ENCODE results near the gene PTPRR.

The PTPRR gene

GRCh38 chr12:70661466-70662161 lies 258.9 kb downstream of the PTPRR start:
- Histone ChIP-seq H3K4me1 (ENCODE audit: control insufficient read depth, insufficient read depth, low read length) (peaks cover 37% of the 10 kb centered on the region), H3K9me3 (ENCODE audit: control insufficient read depth, insufficient read depth, low read length) (no peaks in the 10 kb centered on the region), H3K27ac (ENCODE audit: low read depth, low read length) (peak overlapping the region; percentile 35), H3K27me3 (ENCODE audit: control insufficient read depth, insufficient read depth, low read length) (no peaks in the 10 kb centered on the region), H3K9ac (ENCODE audit: low read depth, low read length) (no peak overlapping the region), H3K4me3 (ENCODE audit: low read depth, low read length) (no peak overlapping the region; the same call in 1 of the 2 replicates), H3K36me3 (ENCODE audit: control insufficient read depth, insufficient read depth, low read length) (no peaks in the 10 kb centered on the region)

DNA sequence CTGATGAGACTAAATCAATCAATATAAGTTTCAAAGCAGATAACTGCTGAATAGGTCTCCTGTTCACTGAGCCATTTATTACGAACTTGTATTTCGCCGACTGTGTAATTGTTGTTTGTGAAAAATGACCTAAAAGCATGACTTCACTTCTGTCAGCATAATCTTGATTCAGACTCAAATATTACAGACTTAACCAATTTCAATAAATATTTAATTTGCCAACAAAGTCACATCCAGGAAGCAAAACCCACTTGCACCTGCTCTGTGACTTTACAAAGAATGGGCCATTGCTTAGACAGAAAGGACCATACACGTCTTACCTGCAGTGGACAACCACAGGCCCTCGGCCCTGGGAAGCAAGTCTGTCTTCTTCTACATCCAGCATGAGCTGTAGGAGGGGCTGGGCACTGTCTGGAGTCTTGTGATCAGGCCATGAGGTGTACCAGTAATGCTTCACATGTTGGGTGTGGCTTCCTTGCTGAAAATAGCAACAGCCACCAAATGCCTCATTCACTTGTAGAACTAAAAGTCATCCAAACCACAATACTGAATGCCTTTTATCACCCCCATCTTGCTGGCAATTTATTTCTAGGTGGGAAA lies 259.8 kb downstream of the PTPRR start:
- no peak overlapping the region for H3K9ac ChIP-seq (ENCODE audit: low read depth, low read length)
- no peaks in the 10 kb centered on the region for H3K27me3 ChIP-seq (ENCODE audit: control insufficient read depth, insufficient read depth, low read length)
- no peaks in the 10 kb centered on the region for H3K9me3 ChIP-seq (ENCODE audit: control insufficient read depth, insufficient read depth, low read length)
- no peak overlapping the region for H3K27ac ChIP-seq (ENCODE audit: low read depth, low read length)
- H3K4me3 ChIP-seq (ENCODE audit: low read depth, low read length) = no peak overlapping the region
- H3K4me1 ChIP-seq (ENCODE audit: control insufficient read depth, insufficient read depth, low read length) = peaks cover 37% of the 10 kb centered on the region
- H3K36me3 ChIP-seq (ENCODE audit: control insufficient read depth, insufficient read depth, low read length) = no peaks in the 10 kb centered on the region

DNA sequence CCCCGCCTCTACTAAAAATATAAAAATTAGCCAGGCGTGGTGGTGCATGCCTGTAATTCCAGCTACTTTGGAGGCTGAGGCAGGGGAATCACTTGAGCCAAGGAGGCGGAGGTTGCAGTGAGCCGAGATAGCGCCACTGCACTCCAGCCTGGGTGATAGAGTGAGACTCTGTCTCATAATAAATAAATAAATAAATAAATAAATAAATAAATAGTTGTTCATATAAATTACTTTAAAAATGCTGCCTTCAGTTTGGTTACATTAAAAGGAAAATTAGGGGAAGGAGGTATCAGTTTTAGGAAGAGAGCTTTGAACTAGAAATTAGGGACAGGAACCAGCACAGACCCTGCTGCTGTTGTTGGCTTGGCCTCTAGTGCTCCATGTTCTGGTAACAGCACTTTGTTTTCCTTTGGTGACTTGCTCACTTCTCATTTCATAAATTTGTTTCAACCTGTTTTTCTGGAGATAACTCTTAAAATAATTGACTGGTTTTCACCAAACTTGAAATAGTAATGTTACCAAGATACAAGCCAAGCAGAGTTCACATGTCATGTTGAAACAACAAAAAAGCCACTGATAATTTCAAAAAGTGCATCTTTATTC lies 260.4 kb downstream of the PTPRR start:
- H3K27ac ChIP-seq (ENCODE audit: low read depth, low read length) = no peak overlapping the region
- no peaks in the 10 kb centered on the region for H3K9me3 ChIP-seq (ENCODE audit: control insufficient read depth, insufficient read depth, low read length)
- no peaks in the 10 kb centered on the region for H3K27me3 ChIP-seq (ENCODE audit: control insufficient read depth, insufficient read depth, low read length)
- H3K9ac ChIP-seq (ENCODE audit: low read depth, low read length) = no peak overlapping the region
- H3K4me1 ChIP-seq (ENCODE audit: control insufficient read depth, insufficient read depth, low read length) = peaks cover 37% of the 10 kb centered on the region
- H3K36me3 ChIP-seq (ENCODE audit: control insufficient read depth, insufficient read depth, low read length) = no peaks in the 10 kb centered on the region
- no peak overlapping the region for H3K4me3 ChIP-seq (ENCODE audit: low read depth, low read length)

- H3K4me1 ChIP-seq (ENCODE audit: control insufficient read depth, insufficient read depth, low read length) = peaks cover 28% of the 10 kb centered on the region
- no peaks in the 10 kb centered on the region for H3K9me3 ChIP-seq (ENCODE audit: control insufficient read depth, insufficient read depth, low read length)
- H3K27me3 ChIP-seq (ENCODE audit: control insufficient read depth, insufficient read depth, low read length) = no peaks in the 10 kb centered on the region
- H3K36me3 ChIP-seq (ENCODE audit: control insufficient read depth, insufficient read depth, low read length) = no peaks in the 10 kb centered on the region
- H3K4me3 ChIP-seq (ENCODE audit: low read depth, low read length) = no peak overlapping the region
- H3K27ac ChIP-seq (ENCODE audit: low read depth, low read length) = no peak overlapping the region
- H3K9ac ChIP-seq (ENCODE audit: low read depth, low read length) = no peak overlapping the region
Observed at GRCh38 chr12:70659077-70659606, 261.4 kb downstream of the PTPRR start.

DNA sequence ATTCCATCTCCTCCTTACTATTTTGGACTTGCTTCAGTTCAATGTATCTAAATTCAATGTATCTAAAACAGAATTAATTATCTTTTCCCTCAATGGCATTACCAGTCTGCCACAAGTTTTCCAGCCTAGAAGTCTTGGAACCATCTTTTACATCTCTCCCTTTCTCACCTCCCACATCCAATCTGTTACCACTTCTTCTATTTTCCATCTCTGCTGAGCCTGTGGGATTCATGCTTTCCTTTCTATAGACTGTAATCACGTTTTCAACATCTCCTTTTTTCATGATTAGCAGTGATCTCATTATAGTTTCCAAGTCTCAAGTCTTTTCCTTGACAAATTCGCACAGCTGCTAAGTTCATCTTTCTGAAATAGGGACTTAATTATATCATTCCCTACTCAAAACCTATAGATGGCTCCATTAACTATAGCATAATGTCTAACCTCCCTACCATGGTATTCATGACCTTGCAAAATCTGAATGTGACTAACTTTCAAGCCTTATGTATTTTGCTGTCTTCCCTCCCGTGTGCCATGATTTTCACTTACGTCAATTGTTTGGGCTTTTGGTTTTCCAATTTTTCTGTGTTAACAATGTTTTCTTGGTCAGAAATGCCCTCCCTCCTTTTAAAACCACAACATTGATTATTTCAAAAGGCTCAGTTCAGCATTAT lies 262.8 kb downstream of the PTPRR start:
- Histone ChIP-seq H3K36me3 (ENCODE audit: control insufficient read depth, insufficient read depth, low read length) (no peaks in the 10 kb centered on the region), H3K9me3 (ENCODE audit: control insufficient read depth, insufficient read depth, low read length) (no peaks in the 10 kb centered on the region), H3K27me3 (ENCODE audit: control insufficient read depth, insufficient read depth, low read length) (no peaks in the 10 kb centered on the region), H3K4me3 (ENCODE audit: low read depth, low read length) (no peak overlapping the region), H3K4me1 (ENCODE audit: control insufficient read depth, insufficient read depth, low read length) (peaks cover 14% of the 10 kb centered on the region), H3K9ac (ENCODE audit: low read depth, low read length) (no peak overlapping the region), H3K27ac (ENCODE audit: low read depth, low read length) (no peak overlapping the region)

GRCh38 chr12:70652451-70652850 lies 268.1 kb downstream of the PTPRR start:
- H3K9ac ChIP-seq (ENCODE audit: low read depth, low read length) = no peak overlapping the region
- 0 out of 2 replicates have a peak, but pooled peaks cover under 1% of the 10 kb centered on the region for H3K4me1 ChIP-seq (ENCODE audit: control insufficient read depth, insufficient read depth, low read length)
- H3K9me3 ChIP-seq (ENCODE audit: control insufficient read depth, insufficient read depth, low read length) = no peaks in the 10 kb centered on the region
- H3K27me3 ChIP-seq (ENCODE audit: control insufficient read depth, insufficient read depth, low read length) = no peaks in the 10 kb centered on the region
- H3K27ac ChIP-seq (ENCODE audit: low read depth, low read length) = no peak overlapping the region
- no peak overlapping the region for H3K4me3 ChIP-seq (ENCODE audit: low read depth, low read length)
- H3K36me3 ChIP-seq (ENCODE audit: control insufficient read depth, insufficient read depth, low read length) = no peaks in the 10 kb centered on the region

DNA sequence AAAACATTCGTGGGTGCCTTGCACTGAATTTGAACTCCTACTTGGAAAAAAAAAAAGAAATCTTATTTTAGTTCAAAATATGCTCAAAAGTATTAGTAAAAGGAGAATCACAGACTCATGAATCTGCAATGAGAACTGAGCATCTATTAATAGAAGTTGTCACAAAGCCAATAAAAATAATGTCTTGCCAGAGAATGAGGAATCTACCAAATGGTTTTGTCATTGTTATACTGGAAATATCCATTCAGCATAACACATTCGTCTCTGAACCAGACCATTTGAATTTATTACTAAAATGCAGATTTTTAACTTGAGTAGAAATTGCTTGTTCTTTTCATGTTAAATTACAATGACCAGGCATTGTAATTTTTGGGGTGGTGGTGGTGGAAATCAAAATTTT lies 271.7 kb downstream of the PTPRR start:
- no peak overlapping the region for H3K27ac ChIP-seq (ENCODE audit: low read depth, low read length)

DNA sequence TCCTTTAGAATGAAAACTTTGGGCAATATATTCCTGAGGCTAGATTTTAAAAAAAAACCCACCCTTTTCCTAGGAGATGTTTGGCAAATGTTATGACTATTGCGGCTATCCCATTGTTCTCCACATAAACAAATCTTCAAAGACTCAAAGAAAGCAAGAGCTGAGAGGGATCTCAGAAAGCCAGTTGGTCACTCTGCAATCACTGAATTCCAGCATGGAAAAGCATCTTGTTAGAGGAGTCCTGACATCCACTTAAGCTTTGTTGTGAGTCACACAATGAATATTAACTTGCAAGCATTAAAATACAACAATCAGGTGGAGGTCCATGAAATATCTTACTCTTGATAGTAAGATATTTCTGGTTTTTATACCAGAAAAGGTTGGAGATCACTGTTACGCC lies 272.3 kb downstream of the PTPRR start:
- H3K9ac ChIP-seq (ENCODE audit: low read depth, low read length) = no peak overlapping the region
- H3K36me3 ChIP-seq (ENCODE audit: control insufficient read depth, insufficient read depth, low read length) = no peaks in the 10 kb centered on the region
- H3K4me1 ChIP-seq (ENCODE audit: control insufficient read depth, insufficient read depth, low read length) = peaks cover 29% of the 10 kb centered on the region
- H3K27me3 ChIP-seq (ENCODE audit: control insufficient read depth, insufficient read depth, low read length) = no peaks in the 10 kb centered on the region
- H3K4me3 ChIP-seq (ENCODE audit: low read depth, low read length) = no peak overlapping the region
- no peaks in the 10 kb centered on the region for H3K9me3 ChIP-seq (ENCODE audit: control insufficient read depth, insufficient read depth, low read length)
- H3K27ac ChIP-seq (ENCODE audit: low read depth, low read length) = no peak overlapping the region

More for the DNA sequence above, 271.7 kb downstream of the PTPRR start:
- Histone ChIP-seq H3K4me3 (ENCODE audit: low read depth, low read length) (no peak overlapping the region), H3K9me3 (ENCODE audit: control insufficient read depth, insufficient read depth, low read length) (no peaks in the 10 kb centered on the region), H3K36me3 (ENCODE audit: control insufficient read depth, insufficient read depth, low read length) (no peaks in the 10 kb centered on the region), H3K4me1 (ENCODE audit: control insufficient read depth, insufficient read depth, low read length) (peaks cover 29% of the 10 kb centered on the region), H3K9ac (ENCODE audit: low read depth, low read length) (no peak overlapping the region), H3K27me3 (ENCODE audit: control insufficient read depth, insufficient read depth, low read length) (no peaks in the 10 kb centered on the region)

DNA sequence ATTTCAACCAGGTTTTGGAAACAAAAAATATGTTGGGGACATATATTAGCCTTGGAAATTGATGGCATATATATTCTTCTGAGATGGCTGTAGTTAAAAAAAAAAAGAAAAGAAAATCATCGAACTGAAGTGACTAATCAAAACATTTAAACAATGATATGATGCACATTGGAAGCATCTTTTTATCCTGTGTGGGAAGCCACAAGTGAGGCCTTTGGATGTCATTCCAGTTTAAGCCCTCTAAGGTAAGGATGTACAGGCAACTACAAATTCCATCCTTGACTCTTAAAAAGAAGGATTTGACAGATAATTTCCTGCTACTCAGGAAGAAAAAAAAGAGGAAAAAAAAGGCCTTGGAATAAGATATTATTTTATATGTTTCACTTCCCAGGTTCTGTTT lies 273.7 kb downstream of the PTPRR start:
- Histone ChIP-seq H3K9me3 (ENCODE audit: control insufficient read depth, insufficient read depth, low read length) (no peaks in the 10 kb centered on the region), H3K36me3 (ENCODE audit: control insufficient read depth, insufficient read depth, low read length) (no peaks in the 10 kb centered on the region), H3K9ac (ENCODE audit: low read depth, low read length) (no peak overlapping the region), H3K4me1 (ENCODE audit: control insufficient read depth, insufficient read depth, low read length) (peaks cover 29% of the 10 kb centered on the region), H3K4me3 (ENCODE audit: low read depth, low read length) (no peak overlapping the region), H3K27me3 (ENCODE audit: control insufficient read depth, insufficient read depth, low read length) (no peaks in the 10 kb centered on the region), H3K27ac (ENCODE audit: low read depth, low read length) (peak overlapping the region; percentile 92)

DNA sequence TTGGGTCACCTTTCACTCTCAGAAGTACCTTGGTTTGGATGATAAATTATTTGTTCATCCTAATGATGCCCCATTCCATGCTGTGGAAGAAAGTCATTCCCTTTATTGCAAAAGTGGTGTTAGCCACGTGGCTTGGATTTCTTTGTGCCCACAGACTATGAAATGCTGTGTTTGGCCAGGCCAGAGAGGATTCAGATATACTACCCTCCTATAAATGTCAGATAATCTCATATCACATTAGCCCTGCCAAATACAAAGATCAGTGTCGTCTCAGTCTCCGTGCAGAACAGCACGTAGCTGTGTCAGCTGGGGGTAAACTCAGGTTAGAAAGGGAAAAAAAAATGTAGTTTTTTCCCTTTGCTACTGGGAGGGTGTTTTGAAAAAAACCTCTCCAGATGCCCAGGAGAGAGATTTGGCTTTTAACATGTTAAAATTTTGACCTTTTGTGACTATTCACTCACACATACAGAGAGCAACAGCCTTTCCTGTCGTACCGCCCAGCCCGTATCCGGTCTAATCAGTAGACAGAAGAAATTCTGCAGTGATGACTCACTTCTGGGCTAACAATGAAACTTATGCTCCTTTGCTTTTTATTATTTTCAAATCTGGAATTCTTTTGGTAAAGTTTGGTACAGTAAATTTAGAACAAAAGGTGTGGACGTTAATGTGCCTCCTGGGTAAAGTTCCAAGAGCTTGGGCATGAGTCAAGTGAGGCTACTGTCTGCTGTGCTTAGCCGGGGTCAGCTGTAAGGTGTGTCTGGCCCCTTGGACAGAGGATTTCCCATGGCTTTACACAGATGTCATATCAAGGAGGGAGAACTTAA lies 274.8 kb downstream of the PTPRR start:
- Histone ChIP-seq H3K9me3 (ENCODE audit: control insufficient read depth, insufficient read depth, low read length) (no peaks in the 10 kb centered on the region), H3K27me3 (ENCODE audit: control insufficient read depth, insufficient read depth, low read length) (no peaks in the 10 kb centered on the region), H3K36me3 (ENCODE audit: control insufficient read depth, insufficient read depth, low read length) (no peaks in the 10 kb centered on the region), H3K4me1 (ENCODE audit: control insufficient read depth, insufficient read depth, low read length) (peaks cover 29% of the 10 kb centered on the region), H3K4me3 (ENCODE audit: low read depth, low read length) (no peak overlapping the region), H3K27ac (ENCODE audit: low read depth, low read length) (peak overlapping the region; percentile 92), H3K9ac (ENCODE audit: low read depth, low read length) (peak overlapping the region; percentile 27; the same call in 1 of the 2 replicates)

Measured in HUES48 (cell line).